NCI-H2029 treated with DMSO at 0.1 percent for 48 hours (cell line): ENCODE measurements around the gene FSTL3.
"Not testable (repeated sequence)": the region's sequence is repeated elsewhere in the genome, so short reads cannot be mapped to it uniquely, and the experiment has no call there.

Source experiments
- DNase-seq: peaks from one replicate; lab custom pipeline; 2025; lab: John Stamatoyannopoulos, UW

FSTL3 gene

DNA sequence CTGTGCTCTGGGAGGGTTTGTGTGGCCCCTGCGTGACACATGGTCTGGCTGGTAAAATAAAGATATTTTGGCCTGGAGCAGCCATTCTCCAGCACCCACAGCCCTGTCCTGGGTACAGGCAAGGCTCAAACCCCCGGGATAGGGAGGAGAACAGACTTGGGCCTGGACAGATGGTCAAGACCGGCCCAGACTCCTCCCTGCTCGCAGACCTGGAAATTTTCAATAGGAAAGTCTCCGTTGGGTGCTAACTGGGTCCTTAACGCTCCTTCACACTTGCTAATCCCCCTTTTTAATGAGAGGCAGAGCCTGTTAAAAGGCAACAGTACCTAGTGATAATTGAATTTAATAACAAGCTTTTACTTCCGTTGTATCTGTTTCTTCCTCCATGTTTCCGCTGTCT is 35.1 kb downstream of the FSTL3 start:
- no peak for DNase-seq

DNA sequence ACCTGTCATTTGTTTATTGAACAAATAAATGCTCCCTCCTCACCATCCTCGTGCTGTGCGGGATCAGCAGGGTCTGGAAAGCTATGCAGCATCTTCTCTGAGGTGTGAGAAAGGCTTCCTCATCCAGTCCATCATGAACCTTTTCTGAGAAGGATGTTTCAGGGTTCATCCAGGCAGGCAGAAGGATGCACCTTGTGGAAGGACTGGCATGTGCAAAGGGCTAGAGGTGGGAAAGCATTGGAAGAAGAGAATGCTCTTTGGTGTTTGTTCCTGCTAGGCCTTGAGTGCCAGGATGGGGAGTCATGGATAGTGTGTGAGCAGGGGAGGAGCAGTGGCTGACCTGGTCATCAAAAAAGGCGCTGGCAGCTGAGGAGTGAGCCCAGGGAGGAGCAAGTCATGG is 39.2 kb downstream of the FSTL3 start:
- no peak for DNase-seq

DNA sequence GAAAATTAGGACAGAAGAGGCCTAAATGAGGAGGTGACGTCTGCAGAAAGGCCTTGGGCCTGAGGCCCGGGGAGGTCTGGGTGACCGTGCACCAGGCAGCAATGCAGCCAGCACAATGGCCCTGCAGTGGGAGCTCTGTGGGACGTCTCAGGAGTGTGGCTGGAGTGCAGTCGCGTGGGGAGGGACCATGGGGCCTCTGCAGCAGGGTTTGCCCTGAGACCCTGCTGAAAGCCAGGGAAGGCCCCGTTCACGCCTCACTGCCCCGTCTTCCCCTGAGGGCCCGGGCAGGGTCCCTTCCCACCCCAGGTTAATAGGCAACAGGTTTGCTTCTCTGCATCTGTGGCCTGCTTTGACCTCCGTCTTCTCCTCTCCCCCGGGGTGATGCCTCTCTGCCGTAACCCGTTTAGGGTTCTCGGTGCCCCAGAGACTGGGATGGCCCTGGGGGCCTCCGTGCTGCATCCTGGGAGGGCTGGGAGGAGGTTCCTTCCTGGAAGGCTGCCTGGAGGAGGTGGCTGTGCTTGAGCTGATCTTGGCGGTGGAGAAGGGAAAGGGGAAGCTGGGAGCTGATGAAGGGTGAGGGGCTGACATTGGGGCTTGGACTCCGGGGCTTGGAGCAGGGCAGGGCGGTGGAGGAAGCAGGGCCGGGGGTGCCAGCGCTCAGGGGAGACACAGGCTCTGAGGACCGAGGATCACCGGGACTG is 42.2 kb downstream of the FSTL3 start:
- no peak for DNase-seq

GRCh38 chr19:718991-719512 is 42.9 kb downstream of the FSTL3 start:
- DNase-seq = no peak

DNA sequence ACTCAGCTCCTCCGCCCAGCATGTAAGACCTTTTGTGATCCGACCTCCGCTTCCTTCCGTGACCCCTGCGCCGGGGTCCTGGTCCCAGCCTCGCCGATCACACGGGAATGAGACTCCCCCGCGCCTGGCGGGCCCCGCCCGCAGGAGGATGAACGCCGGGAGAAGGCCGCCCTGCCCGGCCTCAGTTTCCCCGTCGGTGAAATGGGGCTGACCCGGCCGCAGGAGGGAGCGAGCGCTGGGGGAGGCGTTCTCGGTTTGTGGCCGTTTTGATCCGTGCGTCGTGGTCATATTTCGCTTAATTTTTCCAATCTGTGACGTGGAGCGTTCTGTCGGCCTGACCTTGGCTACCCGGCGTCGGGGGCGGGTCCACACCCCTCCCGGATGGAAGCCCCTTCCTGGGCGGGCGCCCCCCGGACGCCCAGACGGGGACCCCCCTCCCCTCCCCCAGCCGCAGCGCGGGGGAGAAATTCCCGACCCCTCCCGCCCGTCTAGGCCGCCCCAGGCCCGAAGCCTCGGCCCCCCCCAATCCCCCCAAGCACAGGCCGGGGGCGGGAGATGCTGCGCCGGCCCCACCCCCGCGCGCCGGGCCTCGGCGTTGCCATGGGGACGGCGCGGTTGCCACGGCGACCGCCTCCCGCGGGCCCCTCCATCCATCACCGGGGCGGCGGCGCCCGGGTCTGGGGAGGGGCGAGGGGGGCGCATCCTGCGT is 43.6 kb downstream of the FSTL3 start:
- no peak for DNase-seq

DNA sequence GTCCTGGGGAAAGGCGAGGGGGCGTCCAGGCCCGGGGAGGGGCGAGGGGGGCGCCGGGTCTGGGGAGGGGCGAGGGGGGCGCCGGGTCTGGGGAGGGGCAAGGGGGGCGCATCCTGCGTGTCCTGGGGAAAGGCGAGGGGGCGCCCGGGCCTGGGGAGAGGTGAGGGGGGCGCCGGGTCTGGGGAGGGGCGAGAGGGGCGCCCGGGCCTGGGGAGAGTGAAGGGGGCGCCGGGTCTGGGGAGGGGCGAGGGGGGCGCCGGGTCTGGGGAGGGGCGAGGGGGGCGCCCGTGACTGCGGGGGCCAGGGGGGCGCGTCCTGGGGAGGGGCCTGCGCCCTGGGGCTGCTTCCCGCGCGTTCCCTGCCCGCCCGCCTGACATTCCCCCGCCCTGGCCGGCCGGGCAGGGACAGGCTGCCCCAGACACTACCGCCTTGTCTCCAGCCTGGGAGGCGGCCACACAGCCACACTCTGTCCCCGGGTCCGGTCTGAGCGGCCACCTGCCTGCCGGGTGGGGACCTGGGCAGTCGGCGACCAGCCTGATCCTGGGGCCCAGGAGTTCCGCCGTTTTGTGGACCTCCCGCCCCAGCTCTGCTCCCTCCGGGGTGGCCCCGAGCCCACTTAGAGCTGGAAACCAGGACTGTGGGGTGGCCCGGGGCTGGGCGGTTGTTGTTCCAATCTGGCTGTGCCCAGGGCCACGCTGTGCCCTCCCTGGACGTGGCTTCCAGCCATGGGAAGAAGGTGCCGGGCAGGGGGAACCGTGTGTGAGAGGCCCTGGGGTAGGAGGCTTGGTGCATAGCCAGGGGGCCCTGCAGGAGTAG is 44.4 kb downstream of the FSTL3 start:
- no peak for DNase-seq

DNA sequence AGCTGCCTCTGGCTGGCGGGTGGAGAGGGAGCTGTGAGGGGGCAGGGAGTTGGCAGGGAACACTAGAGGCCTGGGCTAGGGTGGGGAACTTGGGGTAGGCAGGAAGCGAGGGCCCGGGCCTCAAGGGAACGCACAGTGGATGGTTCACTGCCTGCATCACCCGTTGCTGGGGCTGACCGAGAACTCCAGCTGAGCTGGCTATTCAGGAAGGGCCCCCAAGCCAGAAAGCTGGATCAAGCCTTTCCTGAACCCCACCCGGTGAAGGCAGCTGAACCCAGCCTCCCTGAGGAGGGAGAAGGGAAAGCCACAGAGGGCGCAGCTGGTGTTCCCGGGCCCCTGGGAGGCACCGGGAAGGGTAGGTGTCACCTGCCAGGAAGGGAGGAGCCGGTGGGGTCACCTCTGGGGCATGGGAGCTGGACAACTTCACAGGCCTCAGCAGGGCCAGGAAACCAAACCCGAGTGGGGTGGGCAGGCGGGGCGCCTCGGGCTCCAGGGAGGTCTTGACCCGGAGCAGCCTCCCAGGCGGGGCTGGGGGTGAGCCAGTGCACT is 46.4 kb downstream of the FSTL3 start:
- DNase-seq = no peak

DNA sequence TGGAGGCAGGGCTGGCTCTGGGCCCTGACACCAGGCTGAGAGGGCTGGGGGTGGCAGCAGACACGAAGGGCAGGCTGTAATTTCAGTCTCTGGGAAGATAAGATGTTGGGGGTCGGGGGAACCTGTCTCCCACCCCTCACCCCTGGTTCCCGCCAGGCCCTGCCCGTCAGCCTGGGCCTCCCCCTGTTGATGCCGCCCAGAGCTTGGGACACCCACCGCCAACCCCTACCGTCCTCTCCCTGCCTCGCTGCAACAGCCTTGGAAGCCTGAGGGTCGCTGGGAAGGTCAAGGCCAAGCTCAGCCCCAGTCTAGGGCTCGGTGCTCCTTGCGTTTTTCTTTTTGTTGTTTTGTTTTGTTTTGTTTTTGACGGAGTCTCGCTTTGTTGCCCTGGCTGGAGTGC is 47.1 kb downstream of the FSTL3 start:
- DNase-seq = no peak

DNA sequence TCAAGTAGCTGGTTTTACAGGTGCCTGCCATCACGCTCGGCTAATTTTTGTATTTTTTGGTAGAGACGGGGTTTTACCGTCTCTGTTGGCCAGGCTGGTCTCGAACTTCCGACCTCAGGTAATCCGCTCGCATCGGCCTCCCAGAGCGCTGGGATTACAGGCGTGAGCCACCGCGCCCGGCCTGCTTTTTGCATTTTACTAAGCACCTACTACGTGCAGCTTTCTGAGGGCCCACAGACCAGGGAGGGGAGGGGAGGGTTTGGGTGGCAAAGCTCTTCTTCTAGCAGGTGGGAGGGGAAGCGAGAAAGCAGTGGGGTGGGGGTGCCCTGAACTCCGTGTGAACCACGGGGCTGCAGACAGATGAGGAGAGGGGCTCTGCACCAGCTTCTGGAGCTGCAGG is 47.5 kb downstream of the FSTL3 start:
- DNase-seq = no peak

GRCh38 chr19:725461-726089 is 49.4 kb downstream of the FSTL3 start:
- no peak for DNase-seq

GRCh38 chr19:726993-727956 is 51.1 kb downstream of the FSTL3 start:
- DNase-seq = no peak

- DNase-seq = no peak
Measured at GRCh38 chr19:728011-728410, 51.8 kb downstream of the FSTL3 start.

DNA sequence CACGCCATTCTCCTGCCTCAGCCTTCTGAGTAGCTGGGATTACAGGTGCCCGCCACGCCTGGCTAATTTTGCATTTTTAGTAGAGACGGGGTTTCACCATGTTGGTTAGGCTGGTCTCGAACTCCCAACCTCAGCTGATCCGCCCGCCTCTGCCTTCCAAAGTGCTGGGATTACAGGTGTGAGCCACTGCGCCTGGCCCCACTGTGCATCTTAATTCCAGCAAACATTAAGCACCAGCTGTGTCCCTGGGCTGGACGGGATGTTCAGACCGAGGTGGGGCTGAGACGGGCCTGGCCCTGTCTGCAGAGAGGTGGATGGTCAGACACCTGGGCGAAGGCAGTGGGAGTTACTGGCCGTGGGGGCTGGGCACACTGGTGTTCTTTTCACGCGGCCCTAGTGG is 53.4 kb downstream of the FSTL3 start:
- not testable (repeated sequence) for DNase-seq

DNA sequence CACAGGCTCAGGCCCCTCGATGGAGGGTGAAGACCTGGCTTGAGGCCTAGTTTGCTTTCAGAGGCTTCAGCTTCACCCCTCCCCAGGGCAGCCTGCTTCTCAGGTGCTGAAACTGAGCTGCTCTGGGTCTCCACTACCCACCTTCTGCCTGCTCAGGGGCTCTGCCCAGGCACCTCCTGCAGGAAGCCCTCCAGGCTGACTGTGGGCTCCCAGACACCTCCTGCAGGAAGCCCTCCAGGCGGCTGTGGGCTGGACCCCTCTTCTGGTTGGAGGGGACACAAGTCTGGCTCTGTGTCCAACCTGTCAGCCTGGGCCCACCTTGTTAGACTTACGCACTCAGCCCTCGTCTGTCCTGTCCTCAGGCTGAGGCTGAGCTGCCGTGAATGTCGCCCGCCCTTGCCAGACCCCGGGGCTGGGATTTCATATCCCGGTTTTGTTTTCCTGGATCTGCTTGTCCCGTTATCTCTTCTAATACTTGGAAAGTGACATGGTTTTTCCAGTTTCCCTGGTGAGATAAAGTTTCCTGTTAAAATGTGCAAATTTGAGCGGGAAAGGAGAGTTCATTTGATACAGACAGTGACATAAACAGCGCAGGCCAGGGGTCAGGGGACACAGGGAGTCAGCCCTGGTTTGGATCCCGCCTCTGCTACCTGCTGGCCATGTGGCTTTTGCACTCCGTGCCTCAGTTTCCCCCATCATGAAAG is 53.9 kb downstream of the FSTL3 start:
- DNase-seq = no peak

DNA sequence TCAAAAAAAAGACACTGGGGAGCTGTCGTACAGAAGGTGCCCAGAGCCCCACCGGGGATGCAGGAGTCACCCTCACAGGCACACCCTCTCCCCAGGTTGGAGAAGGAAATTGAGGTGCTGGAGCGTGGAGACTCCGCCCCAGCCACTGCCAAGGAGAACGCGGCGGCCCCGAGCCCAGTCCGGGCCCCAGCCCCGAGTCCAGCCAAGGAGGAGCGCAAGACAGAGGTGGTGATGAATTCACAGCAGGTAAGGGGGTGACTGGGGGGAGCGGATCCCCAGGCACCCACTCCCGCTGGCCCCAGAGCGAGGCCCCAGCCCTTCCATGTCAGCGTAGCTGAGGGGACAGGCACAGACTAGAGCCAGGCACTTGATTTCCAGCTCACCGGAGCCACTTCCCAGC is 54.8 kb downstream of the FSTL3 start:
- DNase-seq = no peak

DNA sequence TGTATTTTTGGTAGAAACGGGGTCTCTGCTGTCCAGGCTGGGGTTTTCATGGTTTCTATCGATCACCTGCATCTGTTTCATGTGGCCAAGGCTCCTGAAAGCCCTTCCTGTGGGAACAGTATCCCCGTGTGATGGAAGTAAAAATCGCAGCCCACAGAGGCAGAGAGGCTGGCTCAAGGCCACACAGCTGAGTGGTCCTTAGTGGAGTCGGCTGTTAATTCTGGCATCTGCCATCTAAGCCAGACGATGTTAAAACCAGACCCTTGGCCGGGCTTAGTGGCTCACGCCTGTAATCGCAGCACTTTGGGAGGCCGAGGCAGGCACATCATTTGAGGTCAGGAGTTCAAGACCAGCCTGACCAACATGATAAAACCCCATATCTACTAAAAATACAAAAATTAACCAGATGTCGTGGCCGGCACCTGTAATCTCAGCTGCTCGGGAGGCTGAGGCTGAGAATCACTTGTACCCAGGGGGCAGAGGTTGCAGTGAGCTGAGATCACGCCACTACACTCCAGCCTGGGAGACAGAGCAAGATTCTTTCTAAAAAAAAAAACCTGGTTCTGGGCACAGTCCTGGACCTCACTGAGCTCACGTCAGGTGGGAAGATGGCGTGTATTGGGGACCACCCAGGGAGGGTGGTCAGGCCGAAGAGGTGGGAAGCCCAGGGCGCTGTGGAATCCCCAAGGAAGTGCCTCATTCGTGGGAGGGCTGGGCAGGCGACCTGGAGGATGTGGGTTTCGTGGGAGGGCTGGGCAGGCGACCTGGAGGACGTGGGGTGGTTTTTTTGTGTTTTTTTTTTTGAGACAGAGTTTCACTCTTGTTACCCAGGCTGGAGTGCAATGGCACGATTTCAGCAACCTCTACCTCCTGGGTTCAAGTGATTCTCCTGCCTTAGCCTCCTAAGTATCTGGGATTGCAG is 56.2 kb downstream of the FSTL3 start:
- no peak for DNase-seq
